T47D (cell line): ENCODE results near the gene TLN1.

ENCODE experiments used
- DNase-seq, 2 experiments: peaks; one replicate each; pipeline versions ENCODE4 v3.0.0 to v3.0.0-alpha.2; 2011 to 2012; ENCODE audit warnings: low read depth in 1 of 2, low spot score in 1 of 2
- JUND ChIP-seq: IDR thresholded peaks from 2 replicates; pipeline ENCODE4 v1.6.1; 2012; ENCODE audit warnings: low read depth
- in situ Hi-C: cut with HindIII; loops from 2 replicates; pipeline ENCODE4 v1.10.0; 2016; ENCODE audit warnings: low sequenced_read_pairs, low pct_unique_long_range_greater_than_20kb

Gene TLN1

DNA sequence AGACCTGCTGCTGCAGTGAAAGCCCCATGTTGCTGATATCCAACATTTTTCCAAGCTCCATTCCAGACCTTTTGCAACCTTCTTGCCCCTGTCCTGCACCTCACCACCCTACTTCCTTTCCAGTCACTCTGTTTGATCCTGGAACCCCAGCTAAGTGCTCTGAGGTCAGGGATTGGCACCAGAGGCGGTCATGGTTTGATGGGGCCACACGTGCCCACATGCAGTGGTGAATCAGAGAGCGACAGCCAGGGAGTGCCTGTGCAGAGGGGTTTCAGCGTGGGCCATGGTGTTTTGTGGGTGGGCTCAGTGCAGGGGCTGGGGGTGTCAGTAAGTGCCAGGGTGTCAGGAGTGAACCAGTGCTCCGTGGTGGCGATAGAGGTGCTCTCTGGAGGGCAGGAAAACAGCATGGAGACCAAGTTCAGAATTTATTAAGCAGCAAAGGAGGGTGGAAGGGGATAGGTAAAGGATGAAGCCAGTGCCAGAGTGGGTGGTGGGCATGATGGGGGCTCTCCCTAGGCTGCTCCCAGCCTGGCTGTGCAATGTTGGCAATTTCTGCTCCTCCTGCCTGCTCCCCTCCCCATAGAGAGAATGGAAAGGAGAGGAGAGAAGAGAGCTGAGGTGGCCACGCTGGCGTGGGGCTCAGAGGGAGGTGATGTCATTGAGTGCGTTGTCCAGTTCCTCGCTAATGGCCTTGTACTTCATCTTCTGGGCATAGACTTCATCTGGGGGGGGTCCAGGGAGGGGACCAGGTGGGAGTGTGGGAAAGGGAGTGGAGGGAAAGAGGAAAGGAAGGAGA is 49.3 kb downstream of the TLN1 start:
- in situ Hi-C loops, result no loop called here
- DNase-seq, result no peak
- TF ChIP-seq JUND, result no peak

DNA sequence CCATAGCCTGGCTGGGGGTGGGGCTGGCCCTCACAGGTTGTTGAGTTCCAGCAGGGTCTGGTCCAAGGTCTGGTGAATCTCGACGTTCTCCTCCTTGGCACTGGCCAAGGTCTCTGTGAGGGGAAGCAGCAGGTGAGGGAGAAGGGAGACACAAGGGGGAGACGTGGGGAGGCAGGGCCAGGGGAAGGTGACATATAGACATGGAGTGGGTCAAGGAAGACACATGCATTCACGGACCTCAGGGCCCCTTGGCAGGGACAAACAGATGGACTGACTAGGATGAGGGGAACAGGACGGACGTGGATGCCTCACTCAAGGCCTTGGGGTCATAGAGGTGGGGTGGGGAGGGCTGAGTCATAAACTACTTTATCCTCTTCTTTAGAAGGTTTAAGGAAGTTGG is 49.9 kb downstream of the TLN1 start:
- in situ Hi-C loops, result no loop called here
- TF ChIP-seq JUND, result no peak
- DNase-seq, result no peak

DNA sequence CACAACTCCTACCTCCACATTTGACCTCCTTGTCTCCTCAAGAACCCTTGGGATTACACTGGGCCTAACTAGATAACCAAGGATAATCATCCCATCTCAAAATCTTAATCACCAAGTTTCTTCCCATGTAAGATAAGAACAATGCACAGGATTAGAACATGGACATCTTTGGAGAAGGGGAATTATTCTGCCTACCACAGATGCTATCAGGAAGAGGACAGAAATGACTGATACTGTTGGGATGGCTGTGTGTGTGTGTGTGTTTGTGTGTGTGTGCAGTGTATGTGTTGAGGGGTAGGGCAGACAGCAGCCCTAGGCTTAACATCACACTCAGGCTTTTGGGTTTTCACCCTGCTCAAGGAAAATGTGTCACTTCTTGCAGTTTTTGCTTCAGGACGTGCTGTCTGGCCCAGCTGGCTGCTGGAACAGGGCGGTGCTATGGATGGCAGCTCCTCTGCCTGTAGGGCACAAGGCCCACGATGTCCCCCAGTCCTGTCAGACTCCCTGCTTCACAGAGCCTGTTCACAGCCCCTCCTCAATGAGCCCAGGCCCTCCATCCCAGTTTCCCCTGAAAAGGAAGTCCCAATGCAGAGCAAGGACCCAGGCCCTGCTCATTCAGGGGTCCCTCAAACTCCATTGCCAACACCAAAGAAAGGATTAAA is 50.5 kb downstream of the TLN1 start:
- no peak for TF ChIP-seq JUND
- DNase-seq, result no peak
- in situ Hi-C loops, result no loop called here

DNA sequence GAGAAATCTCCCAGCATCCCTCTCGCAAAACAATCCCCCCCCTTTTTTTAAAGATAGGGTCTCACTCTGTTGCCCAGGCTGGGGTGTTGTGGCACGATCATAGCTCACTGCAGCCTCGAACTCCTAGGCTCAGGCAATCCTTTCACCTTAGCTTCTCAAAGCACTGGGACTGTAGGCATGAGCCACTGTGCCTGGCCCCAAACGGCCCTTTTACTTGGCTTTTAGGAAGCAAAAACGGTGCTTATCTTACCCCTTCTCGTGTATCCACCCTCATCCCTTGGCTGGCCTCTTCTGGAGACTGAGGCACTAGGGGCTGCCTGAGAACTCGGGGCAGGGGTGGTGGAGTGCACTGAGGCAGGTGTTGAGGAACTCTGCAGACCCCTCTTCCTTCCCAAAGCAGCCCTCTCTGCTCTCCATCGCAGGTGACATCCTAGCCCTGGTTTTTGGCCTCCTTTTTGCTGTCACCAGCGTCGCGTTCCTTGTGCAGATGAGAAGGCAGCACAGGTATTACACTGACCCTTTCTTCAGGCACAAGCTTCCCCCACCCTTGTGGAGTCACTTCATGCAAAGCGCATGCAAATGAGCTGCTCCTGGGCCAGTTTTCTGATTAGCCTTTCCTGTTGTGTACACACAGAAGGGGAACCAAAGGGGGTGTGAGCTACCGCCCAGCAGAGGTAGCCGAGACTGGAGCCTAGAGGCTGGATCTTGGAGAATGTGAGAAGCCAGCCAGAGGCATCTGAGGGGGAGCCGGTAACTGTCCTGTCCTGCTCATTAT is 51.5 kb downstream of the TLN1 start:
- DNase-seq, result no peak
- in situ Hi-C loops, result no loop called here

DNA sequence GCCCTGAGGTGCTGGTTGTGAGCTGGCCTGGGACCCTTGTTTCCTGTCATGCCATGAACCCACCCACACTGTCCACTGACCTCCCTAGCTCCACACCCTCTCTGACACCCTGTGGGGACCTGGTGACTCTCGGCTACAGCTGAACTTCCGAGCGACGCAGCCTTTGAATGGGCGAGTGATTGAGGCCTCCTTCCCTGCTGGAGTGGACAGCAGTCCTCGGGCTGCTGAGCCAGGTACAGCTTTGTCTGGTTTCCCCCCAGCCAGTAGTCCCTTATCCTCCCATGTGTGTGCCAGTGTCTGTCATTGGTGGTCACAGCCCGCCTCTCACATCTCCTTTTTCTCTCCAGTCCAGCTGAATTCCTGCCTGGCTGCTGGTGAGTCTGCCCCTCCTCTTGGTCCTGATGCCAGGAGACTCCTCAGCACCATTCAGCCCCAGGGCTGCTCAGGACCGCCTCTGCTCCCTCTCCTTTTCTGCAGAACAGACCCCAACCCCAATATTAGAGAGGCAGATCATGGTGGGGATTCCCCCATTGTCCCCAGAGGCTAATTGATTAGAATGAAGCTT is 52.1 kb downstream of the TLN1 start:
- in situ Hi-C loops, result no loop called here
- DNase-seq, result no peak
- TF ChIP-seq JUND, result no peak

More for the DNA sequence above, 51.5 kb downstream of the TLN1 start:
- TF ChIP-seq JUND, result no peak

DNA sequence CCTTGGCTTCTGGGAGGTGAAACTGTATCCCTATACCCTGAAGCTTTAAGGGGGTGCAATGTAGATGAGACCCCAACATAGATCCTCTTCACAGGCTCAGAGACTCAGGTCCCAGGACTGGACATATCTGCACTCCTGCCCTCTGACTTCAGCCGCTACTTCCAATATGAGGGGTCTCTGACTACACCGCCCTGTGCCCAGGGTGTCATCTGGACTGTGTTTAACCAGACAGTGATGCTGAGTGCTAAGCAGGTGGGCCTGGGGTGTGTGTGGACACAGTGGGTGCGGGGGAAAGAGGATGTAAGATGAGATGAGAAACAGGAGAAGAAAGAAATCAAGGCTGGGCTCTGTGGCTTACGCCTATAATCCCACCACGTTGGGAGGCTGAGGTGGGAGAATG is 52.9 kb downstream of the TLN1 start:
- in situ Hi-C loops, result no loop called here
- TF ChIP-seq JUND, result no peak
- DNase-seq, result no peak

DNA sequence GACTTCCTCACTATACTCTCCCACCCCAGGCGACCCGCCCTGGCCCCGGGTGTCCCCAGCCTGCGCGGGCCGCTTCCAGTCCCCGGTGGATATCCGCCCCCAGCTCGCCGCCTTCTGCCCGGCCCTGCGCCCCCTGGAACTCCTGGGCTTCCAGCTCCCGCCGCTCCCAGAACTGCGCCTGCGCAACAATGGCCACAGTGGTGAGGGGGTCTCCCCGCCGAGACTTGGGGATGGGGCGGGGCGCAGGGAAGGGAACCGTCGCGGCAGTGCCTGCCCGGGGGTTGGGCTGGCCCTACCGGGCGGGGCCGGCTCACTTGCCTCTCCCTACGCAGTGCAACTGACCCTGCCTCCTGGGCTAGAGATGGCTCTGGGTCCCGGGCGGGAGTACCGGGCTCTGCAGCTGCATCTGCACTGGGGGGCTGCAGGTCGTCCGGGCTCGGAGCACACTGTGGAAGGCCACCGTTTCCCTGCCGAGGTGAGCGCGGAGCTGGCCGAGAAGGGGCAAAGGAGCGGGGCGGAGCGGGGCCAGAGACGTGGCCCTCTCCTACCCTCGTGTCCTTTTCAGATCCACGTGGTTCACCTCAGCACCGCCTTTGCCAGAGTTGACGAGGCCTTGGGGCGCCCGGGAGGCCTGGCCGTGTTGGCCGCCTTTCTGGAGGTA is 56.1 kb downstream of the TLN1 start:
- DNase-seq, result no peak
- TF ChIP-seq JUND, result no peak
- in situ Hi-C loops, result no loop called here

DNA sequence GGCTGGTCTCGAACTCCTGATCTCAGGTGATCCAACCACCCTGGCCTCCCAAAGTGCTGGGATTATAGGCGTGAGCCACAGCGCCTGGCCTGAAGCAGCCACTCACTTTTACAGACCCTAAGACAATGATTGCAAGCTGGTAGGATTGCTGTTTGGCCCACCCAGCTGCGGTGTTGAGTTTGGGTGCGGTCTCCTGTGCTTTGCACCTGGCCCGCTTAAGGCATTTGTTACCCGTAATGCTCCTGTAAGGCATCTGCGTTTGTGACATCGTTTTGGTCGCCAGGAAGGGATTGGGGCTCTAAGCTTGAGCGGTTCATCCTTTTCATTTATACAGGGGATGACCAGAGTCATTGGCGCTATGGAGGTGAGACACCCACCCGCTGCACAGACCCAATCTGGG is 56.8 kb downstream of the TLN1 start:
- no peak for TF ChIP-seq JUND
- DNase-seq, result no peak
- in situ Hi-C loops, result no loop called here

DNA sequence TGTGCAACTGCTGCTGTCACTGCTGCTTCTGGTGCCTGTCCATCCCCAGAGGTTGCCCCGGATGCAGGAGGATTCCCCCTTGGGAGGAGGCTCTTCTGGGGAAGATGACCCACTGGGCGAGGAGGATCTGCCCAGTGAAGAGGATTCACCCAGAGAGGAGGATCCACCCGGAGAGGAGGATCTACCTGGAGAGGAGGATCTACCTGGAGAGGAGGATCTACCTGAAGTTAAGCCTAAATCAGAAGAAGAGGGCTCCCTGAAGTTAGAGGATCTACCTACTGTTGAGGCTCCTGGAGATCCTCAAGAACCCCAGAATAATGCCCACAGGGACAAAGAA is 58.0 kb downstream of the TLN1 start:
- no peak for DNase-seq
- TF ChIP-seq JUND, result no peak
- in situ Hi-C loops, result no loop called here

DNA sequence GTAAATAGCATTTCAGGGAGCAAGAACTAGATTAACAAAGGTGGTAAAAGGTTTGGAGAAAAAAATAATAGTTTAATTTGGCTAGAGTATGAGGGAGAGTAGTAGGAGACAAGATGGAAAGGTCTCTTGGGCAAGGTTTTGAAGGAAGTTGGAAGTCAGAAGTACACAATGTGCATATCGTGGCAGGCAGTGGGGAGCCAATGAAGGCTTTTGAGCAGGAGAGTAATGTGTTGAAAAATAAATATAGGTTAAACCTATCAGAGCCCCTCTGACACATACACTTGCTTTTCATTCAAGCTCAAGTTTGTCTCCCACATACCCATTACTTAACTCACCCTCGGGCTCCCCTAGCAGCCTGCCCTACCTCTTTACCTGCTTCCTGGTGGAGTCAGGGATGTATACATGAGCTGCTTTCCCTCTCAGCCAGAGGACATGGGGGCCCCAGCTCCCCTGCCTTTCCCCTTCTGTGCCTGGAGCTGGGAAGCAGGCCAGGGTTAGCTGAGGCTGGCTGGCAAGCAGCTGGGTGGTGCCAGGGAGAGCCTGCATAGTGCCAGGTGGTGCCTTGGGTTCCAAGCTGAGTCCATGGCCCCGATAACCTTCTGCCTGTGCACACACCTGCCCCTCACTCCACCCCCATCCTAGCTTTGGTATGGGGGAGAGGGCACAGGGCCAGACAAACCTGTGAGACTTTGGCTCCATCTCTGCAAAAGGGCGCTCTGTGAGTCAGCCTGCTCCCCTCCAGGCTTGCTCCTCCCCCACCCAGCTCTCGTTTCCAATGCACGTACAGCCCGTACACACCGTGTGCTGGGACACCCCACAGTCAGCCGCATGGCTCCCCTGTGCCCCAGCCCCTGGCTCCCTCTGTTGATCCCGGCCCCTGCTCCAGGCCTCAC is 58.6 kb downstream of the TLN1 start, which contains the start of gene CA9:
TSS of gene CA9 (plus strand) at position 797 of the 893 bp plus-strand sequence. CDS start at position 829, 32 bp downstream.
- in situ Hi-C loops, result no loop called here
- TF ChIP-seq JUND, result no peak
- DNase-seq, result no peak

DNA sequence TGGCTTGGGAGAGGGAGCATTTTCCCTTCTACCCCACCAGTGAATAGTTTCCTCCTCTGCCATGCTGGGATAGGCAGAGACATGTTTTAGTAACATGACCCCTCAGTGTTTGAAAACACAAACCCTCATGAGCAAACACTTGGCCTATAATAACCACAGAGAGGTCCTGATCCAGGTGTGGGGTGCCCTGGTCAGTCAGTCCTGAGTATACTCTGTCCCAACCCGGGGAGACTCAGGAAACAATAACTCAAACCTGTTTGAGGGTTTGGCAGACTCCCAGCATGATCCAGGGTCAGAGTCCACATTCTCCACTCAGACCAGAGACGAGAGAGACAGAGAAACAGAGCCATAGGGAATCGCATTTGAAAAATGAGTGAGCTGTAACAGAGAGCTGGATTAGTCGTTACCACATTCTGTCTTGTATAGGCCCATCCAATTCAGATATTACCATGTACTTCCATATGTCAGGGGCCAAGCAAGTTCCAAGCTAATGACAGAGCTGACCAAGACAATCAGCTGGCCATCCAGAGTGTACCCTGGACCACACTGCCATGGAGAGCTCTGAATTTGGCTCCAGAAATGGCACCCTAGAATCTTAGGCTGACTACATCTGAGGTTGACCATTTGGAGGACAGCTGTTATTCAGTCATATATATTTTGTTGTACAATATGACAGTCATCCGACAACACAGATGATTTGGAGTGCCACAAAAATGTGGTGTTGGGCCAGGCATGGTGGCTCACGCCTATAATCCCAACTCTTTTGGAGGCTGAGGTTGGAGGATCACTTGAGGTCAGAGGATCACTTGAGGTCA is 62.5 kb downstream of the TLN1 start:
- in situ Hi-C loops, result no loop called here
- DNase-seq, result peak in 1 of 2 experiments; percentile 93
- TF ChIP-seq JUND, result no peak
